Measurements from ENCODE around the gene SLC27A6.

DNA sequence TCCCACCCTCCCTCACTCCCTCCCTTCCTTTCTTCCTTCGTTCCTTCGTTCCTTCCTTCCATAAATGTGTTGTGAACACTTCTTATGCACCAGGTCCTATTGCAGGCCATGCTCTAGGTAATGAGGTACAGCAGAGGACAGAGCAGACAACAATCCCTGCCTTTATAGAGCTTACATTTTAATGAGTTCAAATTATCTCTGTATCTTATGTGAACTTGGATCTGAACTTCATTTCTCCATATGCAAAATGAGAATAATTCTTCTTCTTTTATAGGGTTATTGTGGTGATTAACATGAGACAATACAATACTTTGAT is 37.2 kb downstream of the SLC27A6 start:
- TF ChIP-seq POLR2A (IDR thresholded peaks at IDR 0.05; ENCODE audit: low read depth, low read length) (no peak), TAF1 (IDR thresholded peaks at IDR 0.05; ENCODE audit: low read depth, low read length) (no peak), POLR2AphosphoS5 (IDR thresholded peaks at IDR 0.05; ENCODE audit: low read depth, low read length) (no peak), PAX5 (IDR thresholded peaks at IDR 0.05; ENCODE audit: insufficient read depth, low read length, severe bottlenecking) (no peak)

All from GM12891 (cell line).